ENCODE measurements around the gene HDLBP.

HDLBP gene

GRCh38 chr2:241225545-241225944, 89.9 kb downstream of the HDLBP start:
- Histone ChIP-seq H3K36me3 (ENCODE audit: control insufficient read depth, insufficient read depth, low read length) (no peaks in the 10 kb centered on the region), H3K4me3 (ENCODE audit: low read depth, low read length) (no peak overlapping the region), H3K79me2 (no peaks in the 10 kb centered on the region), H2AFZ (no peak overlapping the region), H3K27ac (no peak overlapping the region), H3K4me1 (no peaks in the 10 kb centered on the region), H3K27me3 (ENCODE audit: control insufficient read depth, insufficient read depth, low read length) (no peaks in the 10 kb centered on the region), H3K9ac (no peak overlapping the region), H3K4me2 (ENCODE audit: low read length) (no peak overlapping the region), H3K9me3 (ENCODE audit: control insufficient read depth, low read length) (no peaks in the 10 kb centered on the region)
- TF ChIP-seq, protein P1, sequence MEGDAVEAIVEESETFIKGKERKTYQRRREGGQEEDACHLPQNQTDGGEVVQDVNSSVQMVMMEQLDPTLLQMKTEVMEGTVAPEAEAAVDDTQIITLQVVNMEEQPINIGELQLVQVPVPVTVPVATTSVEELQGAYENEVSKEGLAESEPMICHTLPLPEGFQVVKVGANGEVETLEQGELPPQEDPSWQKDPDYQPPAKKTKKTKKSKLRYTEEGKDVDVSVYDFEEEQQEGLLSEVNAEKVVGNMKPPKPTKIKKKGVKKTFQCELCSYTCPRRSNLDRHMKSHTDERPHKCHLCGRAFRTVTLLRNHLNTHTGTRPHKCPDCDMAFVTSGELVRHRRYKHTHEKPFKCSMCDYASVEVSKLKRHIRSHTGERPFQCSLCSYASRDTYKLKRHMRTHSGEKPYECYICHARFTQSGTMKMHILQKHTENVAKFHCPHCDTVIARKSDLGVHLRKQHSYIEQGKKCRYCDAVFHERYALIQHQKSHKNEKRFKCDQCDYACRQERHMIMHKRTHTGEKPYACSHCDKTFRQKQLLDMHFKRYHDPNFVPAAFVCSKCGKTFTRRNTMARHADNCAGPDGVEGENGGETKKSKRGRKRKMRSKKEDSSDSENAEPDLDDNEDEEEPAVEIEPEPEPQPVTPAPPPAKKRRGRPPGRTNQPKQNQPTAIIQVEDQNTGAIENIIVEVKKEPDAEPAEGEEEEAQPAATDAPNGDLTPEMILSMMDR (IDR thresholded peaks at IDR 0.05): no peak

DNA sequence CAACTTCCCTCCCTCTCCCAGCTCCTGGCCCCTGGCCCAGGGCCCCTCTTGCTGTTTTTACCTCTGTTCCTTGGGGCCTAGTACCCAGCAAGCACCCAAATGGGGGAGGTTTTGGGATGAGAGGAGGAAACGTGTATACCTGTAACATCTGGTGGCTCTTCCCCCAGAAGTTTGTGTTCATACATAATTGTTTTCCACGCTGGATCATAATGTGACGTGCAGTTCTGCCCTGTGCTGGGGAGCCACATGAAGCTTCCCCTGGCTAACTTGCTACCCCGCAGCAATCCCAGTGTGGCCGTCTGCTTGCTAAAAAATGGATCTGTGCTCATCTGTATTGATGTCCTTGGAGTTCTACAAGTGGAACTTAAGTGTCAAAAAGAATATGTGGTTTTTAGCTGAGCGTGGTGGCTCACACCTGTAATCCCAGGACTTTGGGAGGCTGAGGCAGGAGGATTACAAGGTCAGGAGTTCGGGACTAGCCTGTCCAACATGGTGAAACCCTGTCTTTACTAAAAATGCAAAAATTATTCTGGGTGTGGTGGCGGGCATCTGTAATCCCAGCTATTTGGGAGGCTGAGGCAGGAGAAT, 90.5 kb downstream of the HDLBP start:
- H3K4me1 ChIP-seq: no peaks in the 10 kb centered on the region
- no peak overlapping the region for H3K27ac ChIP-seq
- H3K36me3 ChIP-seq (ENCODE audit: control insufficient read depth, insufficient read depth, low read length): no peaks in the 10 kb centered on the region
- H3K9me3 ChIP-seq (ENCODE audit: control insufficient read depth, low read length): no peaks in the 10 kb centered on the region
- H3K9ac ChIP-seq: no peak overlapping the region
- H3K4me3 ChIP-seq (ENCODE audit: low read depth, low read length): no peak overlapping the region
- H2AFZ ChIP-seq: no peak overlapping the region
- H3K4me2 ChIP-seq (ENCODE audit: low read length): no peak overlapping the region
- TF ChIP-seq, protein P1 (IDR thresholded peaks at IDR 0.05): no peak
- H3K79me2 ChIP-seq: no peaks in the 10 kb centered on the region
- H3K27me3 ChIP-seq (ENCODE audit: control insufficient read depth, insufficient read depth, low read length): no peaks in the 10 kb centered on the region

DNA sequence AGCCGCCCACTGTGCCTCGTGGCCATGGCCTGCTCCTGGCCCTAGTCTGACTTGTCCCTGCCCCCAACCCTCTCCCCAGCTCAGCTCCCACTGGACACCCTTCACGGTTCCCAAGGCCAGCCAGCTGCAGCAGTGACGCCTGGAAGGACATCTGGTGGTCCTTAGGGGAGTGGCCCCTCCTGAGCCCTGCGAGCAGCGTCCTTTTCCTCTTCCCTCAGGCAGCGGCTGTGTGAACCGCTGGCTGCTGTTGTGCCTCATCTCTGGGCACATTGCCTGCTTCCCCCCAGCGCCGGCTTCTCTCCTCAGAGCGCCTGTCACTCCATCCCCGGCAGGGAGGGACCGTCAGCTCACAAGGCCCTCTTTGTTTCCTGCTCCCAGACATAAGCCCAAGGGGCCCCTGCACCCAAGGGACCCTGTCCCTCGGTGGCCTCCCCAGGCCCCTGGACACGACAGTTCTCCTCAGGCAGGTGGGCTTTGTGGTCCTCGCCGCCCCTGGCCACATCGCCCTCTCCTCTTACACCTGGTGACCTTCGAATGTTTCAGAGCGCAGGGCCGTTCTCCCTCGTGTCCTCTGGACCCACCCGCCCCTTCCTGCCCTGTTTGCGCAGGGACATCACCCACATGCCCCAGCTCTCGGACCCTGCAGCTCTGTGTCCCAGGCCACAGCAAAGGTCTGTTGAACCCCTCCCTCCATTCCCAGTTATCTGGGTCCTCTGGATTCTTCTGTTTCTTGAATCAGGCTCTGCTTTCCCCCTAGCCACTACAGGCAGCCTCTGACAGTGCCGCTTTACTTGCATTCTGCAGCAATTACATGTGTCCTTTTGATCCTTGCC, 91.2 kb downstream of the HDLBP start:
- TF ChIP-seq, protein P1 (IDR thresholded peaks at IDR 0.05): no peak
- H3K27me3 ChIP-seq (ENCODE audit: control insufficient read depth, insufficient read depth, low read length): no peaks in the 10 kb centered on the region
- H3K4me2 ChIP-seq (ENCODE audit: low read length): no peak overlapping the region
- H3K36me3 ChIP-seq (ENCODE audit: control insufficient read depth, insufficient read depth, low read length): no peaks in the 10 kb centered on the region
- no peaks in the 10 kb centered on the region for H3K79me2 ChIP-seq
- no peak overlapping the region for H2AFZ ChIP-seq
- H3K4me1 ChIP-seq: peaks cover under 1% of the 10 kb centered on the region
- H3K27ac ChIP-seq: no peak overlapping the region
- H3K9me3 ChIP-seq (ENCODE audit: control insufficient read depth, low read length): no peaks in the 10 kb centered on the region
- H3K4me3 ChIP-seq (ENCODE audit: low read depth, low read length): no peak overlapping the region
- no peak overlapping the region for H3K9ac ChIP-seq

- H3K4me2 ChIP-seq (ENCODE audit: low read length): no peak overlapping the region
Observed at GRCh38 chr2:241223211-241224017, 92.1 kb downstream of the HDLBP start.

More at GRCh38 chr2:241223211-241224017, 92.1 kb downstream of the HDLBP start:
- Histone ChIP-seq H3K9ac (no peak overlapping the region), H2AFZ (no peak overlapping the region), H3K36me3 (ENCODE audit: control insufficient read depth, insufficient read depth, low read length) (no peaks in the 10 kb centered on the region), H3K4me1 (peaks cover 8% of the 10 kb centered on the region), H3K79me2 (no peaks in the 10 kb centered on the region), H3K9me3 (ENCODE audit: control insufficient read depth, low read length) (no peaks in the 10 kb centered on the region), H3K27me3 (ENCODE audit: control insufficient read depth, insufficient read depth, low read length) (no peaks in the 10 kb centered on the region), H3K27ac (no peak overlapping the region), H3K4me3 (ENCODE audit: low read depth, low read length) (no peak overlapping the region)
- TF ChIP-seq, protein P1 (IDR thresholded peaks at IDR 0.05): no peak

Data from parathyroid adenoma (tissue), 2 donors.